WERI-Rb-1 (cell line): ENCODE measurements around the gene MCU.
"Not testable (repeated sequence)": the region's sequence is repeated elsewhere in the genome, so short reads cannot be mapped to it uniquely, and the experiment has no call there.

Source experiments
- DNase-seq: peaks from one replicate; pipeline ENCODE4 v3.0.0-alpha.2; 2020
- H3K27ac ChIP-seq: fragments of 250-450 bp; sonication (Bioruptor Pico); 2 replicates; pipeline ENCODE4 v1.5.1; 2020; ENCODE audit warnings: mild to moderate bottlenecking, moderate library complexity
- H3K27me3 ChIP-seq: fragments of 250-450 bp; sonication (Bioruptor Pico); 2 replicates; pipeline ENCODE4 v1.5.1; 2021; ENCODE audit warnings: mild to moderate bottlenecking, low read depth, moderate library complexity; ENCODE audit not compliant: insufficient read depth, severe bottlenecking
- H3K36me3 ChIP-seq: fragments of 250-450 bp; sonication (Bioruptor Pico); 2 replicates; pipeline ENCODE4 v1.5.1; 2020; ENCODE audit warnings: mild to moderate bottlenecking, moderate library complexity
- H3K4me3 ChIP-seq: 2 replicates; pipeline ENCODE4 v1.5.1; 2011; ENCODE audit warnings: low read depth, mild to moderate bottlenecking, control low read depth, low read length
- H3K9me3 ChIP-seq: fragments of 250-450 bp; sonication (Bioruptor Pico); 2 replicates; pipeline ENCODE4 v1.5.1; 2021; ENCODE audit warnings: mild to moderate bottlenecking, moderate library complexity; ENCODE audit not compliant: severe bottlenecking
- CTCF ChIP-seq: IDR thresholded peaks from 2 replicates; pipeline ENCODE4 v1.5.1; 2011; ENCODE audit warnings: low read depth, mild to moderate bottlenecking, control low read depth, inconsistent platforms, low read length

MCU gene

DNA sequence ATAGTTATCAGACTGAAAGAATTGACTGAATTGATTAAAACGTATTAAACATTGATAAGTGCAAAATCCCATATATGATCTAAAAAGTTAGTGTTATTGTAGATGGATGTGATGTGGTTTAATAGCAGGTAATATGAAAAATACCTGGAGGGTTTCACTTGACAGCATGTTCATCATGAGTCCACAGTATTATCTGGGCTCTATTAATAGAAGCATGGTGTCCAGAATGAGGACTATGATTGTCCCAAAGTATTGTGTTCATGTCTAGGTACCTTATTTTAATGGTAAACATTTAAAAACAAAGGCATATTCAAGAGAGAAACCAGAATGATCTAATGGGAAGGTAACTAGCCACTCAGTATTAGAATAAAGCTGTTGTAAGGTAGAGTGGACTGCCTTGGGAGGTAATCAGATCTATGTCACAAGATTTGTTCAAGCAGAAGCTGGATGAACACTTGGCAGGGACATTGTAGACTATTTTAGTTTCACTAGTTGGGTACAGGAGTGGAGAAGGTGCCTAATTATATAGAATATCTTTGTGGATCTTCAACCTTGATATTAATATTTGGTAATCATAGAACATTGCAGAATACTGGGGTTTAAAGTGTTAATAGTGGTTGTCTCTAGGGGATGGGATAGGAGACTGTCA lies 43.5 kb downstream of the MCU start:
- Histone ChIP-seq H3K27ac (no peak overlapping the region), H3K27me3 (no peaks in the 10 kb centered on the region), H3K9me3 (no peaks in the 10 kb centered on the region)

DNA sequence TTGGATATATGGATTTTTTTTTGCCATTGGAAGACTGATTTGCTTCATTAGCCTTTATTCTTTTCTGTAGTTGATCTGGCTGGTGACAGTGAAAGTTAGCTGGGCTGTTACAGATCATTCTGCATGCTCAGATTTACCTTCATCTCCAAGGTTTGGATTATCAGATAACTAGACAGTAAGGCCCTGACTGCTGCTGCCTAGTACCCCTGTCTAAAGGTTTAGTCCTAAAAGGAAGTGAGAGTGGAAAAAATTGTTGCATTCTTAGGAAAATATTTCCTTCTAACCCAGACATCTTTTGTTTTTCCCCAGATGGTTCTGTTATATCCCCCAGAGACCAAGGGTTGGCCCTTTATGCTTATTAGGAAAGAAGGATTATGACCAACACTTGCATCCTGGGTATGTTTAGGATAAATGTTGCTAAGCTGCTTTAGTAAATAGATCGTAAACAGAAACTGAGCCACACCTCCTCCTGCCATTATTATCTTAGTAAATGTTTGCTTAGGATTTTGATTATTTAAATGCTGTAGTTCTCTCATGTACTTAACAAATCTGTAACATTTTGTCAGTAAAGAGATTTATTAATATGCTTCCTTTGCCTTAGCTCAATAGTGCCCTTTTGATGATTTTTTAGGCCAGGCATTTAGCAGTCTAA lies 44.4 kb downstream of the MCU start:
- Histone ChIP-seq H3K27ac (no peak overlapping the region), H3K36me3 (no peaks in the 10 kb centered on the region), H3K9me3 (no peaks in the 10 kb centered on the region), H3K27me3 (no peaks in the 10 kb centered on the region), H3K4me3 (no peak overlapping the region)
- DNase-seq: no peak
- TF ChIP-seq CTCF: no peak

More for the DNA sequence above, 43.5 kb downstream of the MCU start:
- H3K36me3 ChIP-seq: no peaks in the 10 kb centered on the region
- no peak for DNase-seq
- no peak for TF ChIP-seq CTCF
- no peak overlapping the region for H3K4me3 ChIP-seq

GRCh38 chr10:72736828-72737220 lies 44.9 kb downstream of the MCU start:
- Histone ChIP-seq H3K36me3 (no peaks in the 10 kb centered on the region), H3K27ac (no peak overlapping the region), H3K27me3 (no peaks in the 10 kb centered on the region), H3K4me3 (no peak overlapping the region), H3K9me3 (no peaks in the 10 kb centered on the region)
- TF ChIP-seq CTCF: no peak
- DNase-seq: no peak

DNA sequence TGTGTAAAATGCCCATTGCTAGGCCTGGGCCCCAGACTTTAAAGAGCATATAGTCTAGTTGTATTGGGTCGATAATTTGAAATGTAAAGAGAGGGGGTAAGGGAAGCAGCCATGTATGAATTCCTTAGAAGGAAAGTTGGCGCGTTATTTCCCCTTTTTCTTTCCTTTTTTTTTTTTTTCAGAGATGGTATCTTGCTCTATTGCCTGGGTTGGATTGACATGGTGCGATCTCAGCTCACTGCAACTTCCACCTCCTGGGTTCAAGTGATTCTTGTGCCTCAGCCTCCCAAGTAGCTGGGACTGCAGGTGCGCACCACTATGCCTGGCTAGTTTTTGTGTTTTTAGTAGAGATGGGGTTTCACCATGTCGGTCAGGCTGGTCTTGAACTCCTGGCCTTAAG lies 45.4 kb downstream of the MCU start:
- H3K36me3 ChIP-seq, H3K9me3 ChIP-seq, H3K4me3 ChIP-seq, DNase-seq, H3K27ac ChIP-seq, H3K27me3 ChIP-seq: not testable (repeated sequence)

DNA sequence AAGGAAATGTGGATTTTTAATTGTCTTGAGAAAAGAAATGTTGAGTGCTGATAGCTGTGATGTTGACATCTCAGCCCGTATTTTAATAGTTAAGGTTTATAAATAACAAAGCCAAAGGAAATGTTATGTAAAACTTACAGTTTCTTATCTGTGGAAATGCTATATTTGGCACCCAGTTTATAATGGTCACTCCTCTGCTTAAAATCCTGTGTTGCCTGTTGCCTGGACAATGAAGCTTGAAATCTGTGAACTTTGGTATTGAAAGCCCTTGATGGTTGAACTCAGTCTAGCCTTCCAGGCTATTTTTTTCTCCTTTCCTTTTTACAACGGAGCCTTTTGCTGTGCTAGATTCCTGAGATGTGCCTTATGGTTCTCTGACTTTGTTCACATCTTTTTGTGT lies 46.5 kb downstream of the MCU start:
- Histone ChIP-seq H3K27ac (no peak overlapping the region), H3K27me3 (no peaks in the 10 kb centered on the region), H3K9me3 (no peaks in the 10 kb centered on the region), H3K36me3 (no peaks in the 10 kb centered on the region), H3K4me3 (no peak overlapping the region)
- no peak for TF ChIP-seq CTCF
- DNase-seq: no peak

GRCh38 chr10:72740528-72740927 lies 48.6 kb downstream of the MCU start:
- Histone ChIP-seq H3K4me3 (no peak overlapping the region), H3K9me3 (no peaks in the 10 kb centered on the region), H3K27me3 (no peaks in the 10 kb centered on the region), H3K27ac (no peak overlapping the region), H3K36me3 (no peaks in the 10 kb centered on the region)
- no peak for TF ChIP-seq CTCF
- no peak for DNase-seq
